Tibial nerve (tissue), 4 donors: ENCODE results near the gene CHN2. TPM values are rescaled to one million over a fixed set of nuclear protein-coding genes. Genes with fewer than 3 reads are reported as not detected.

ENCODE experiments used
- DNase-seq, 2 donors: peaks; one replicate each; pipeline ENCODE4 v3.0.0-alpha.2; 2019; ENCODE audit warnings: low spot score in 2 of 2
- H3K27ac ChIP-seq, 4 donors: fragments of 200-600 bp; sonication (generic) in 3 of 4; one replicate each; pipeline ENCODE4 v1.5.1; 2017 to 2019; ENCODE audit warnings: mild to moderate bottlenecking in 1 of 4
- H3K27me3 ChIP-seq, 2 donors: fragments of 200-600 bp; sonication (generic) in 1 of 2; one replicate each; pipeline versions ENCODE4 v1.5.1 to v1.6.0; 2017 to 2019
- H3K36me3 ChIP-seq, 3 donors: fragments of 200-600 bp; sonication (generic); one replicate each; pipeline ENCODE4 v1.5.1; 2018 to 2019
- H3K4me1 ChIP-seq, 4 donors: fragments of 200-600 bp; sonication (generic) in 3 of 4; one replicate each; pipeline ENCODE4 v1.5.1; 2017 to 2019
- H3K4me3 ChIP-seq, 4 donors: fragments of 200-600 bp; sonication (generic) in 3 of 4; one replicate each; pipeline ENCODE4 v1.5.1; 2017 to 2019; ENCODE audit warnings: mild to moderate bottlenecking in 1 of 4, moderate library complexity in 1 of 4
- H3K9me3 ChIP-seq, 4 donors: fragments of 200-600 bp; sonication (generic) in 3 of 4; one replicate each; pipeline ENCODE4 v1.5.1; 2017 to 2019
- EP300 ChIP-seq, 2 donors: sonication (generic); formaldehyde crosslinking; IDR thresholded peaks; one replicate each; pipeline ENCODE4 v1.6.1; 2017; ENCODE audit warnings: antibody characterized with exemption in 2 of 2, mild to moderate bottlenecking in 1 of 2
- POLR2A ChIP-seq, 2 donors: fragments of 450-650 bp; IDR thresholded peaks; one replicate each; pipeline ENCODE4 v1.6.1; 2017; ENCODE audit warnings: antibody characterized with exemption in 2 of 2, mild to moderate bottlenecking in 2 of 2, moderate library complexity in 2 of 2
- WGBS, 2 donors: methylation state at CpG; one replicate each; pipeline ENCODE4 v1.1.5; 2018; 5-methylcytosine and 5-hydroxymethylcytosine counted together
- total RNA-seq, 4 donors: library from RNA; depleted of rRNA; stranded (reverse); fragments of >200 nt; gene quantifications; one replicate each; pipeline ENCODE4 v1.1.0, GENCODE V29; 2016
- TF ChIP-seq, protein P1 (sequence below), 5 experiments: fragments of 200-600 bp in 3 of 5; fragments of 450-650 bp in 2 of 5; sonication (generic) in 3 of 5; IDR thresholded peaks; one replicate each; pipeline ENCODE4 v1.5.1; 2016 to 2019; ENCODE audit warnings: antibody characterized with exemption in 5 of 5, mild to moderate bottlenecking in 3 of 5, moderate library complexity in 2 of 5

Gene CHN2
- total RNA-seq, 4 donors from 2014 or later = 3.9 to 12.6 (median 7.0) TPM

DNA sequence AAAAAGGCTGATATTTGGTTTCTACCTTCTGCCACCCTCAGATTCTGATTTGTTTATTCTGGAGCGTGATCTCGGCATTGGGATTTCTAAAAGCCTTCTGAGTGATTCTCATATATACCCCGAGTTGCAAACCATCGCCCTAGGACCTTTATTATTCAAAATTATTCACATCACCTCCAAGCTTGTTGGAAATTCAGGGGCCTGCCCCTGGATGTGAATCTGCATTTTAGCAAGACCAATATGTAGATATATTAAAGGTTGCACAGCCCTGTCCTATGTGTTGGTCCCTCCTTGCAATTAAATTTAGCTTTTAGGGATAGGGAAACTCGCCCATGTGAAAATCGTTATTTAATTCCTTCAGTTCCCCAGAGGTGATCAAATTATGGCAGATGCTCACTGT, 9.0 kb upstream of the CHN2 start:
- no peak overlapping the region for H3K27ac ChIP-seq
- H3K4me1 ChIP-seq = peaks cover 0 to 7% (median 0%) of the 10 kb centered on the region in 4 donors
- TF ChIP-seq, protein P1, sequence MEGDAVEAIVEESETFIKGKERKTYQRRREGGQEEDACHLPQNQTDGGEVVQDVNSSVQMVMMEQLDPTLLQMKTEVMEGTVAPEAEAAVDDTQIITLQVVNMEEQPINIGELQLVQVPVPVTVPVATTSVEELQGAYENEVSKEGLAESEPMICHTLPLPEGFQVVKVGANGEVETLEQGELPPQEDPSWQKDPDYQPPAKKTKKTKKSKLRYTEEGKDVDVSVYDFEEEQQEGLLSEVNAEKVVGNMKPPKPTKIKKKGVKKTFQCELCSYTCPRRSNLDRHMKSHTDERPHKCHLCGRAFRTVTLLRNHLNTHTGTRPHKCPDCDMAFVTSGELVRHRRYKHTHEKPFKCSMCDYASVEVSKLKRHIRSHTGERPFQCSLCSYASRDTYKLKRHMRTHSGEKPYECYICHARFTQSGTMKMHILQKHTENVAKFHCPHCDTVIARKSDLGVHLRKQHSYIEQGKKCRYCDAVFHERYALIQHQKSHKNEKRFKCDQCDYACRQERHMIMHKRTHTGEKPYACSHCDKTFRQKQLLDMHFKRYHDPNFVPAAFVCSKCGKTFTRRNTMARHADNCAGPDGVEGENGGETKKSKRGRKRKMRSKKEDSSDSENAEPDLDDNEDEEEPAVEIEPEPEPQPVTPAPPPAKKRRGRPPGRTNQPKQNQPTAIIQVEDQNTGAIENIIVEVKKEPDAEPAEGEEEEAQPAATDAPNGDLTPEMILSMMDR (IDR thresholded peaks at IDR 0.05) = no peak
- TF ChIP-seq POLR2A (IDR thresholded peaks at IDR 0.05) = no peak
- TF ChIP-seq EP300 (IDR thresholded peaks at IDR 0.05) = no peak
- DNase-seq = no peak
- no peak overlapping the region for H3K4me3 ChIP-seq
- no peaks in the 10 kb centered on the region for H3K36me3 ChIP-seq
- peaks cover 0 to 5% of the 10 kb centered on the region in 2 donors for H3K27me3 ChIP-seq
- WGBS, 2 donors = 83 to 86% methylated on average over 6 of the region's 6 CpGs
- H3K9me3 ChIP-seq = no peaks in the 10 kb centered on the region

DNA sequence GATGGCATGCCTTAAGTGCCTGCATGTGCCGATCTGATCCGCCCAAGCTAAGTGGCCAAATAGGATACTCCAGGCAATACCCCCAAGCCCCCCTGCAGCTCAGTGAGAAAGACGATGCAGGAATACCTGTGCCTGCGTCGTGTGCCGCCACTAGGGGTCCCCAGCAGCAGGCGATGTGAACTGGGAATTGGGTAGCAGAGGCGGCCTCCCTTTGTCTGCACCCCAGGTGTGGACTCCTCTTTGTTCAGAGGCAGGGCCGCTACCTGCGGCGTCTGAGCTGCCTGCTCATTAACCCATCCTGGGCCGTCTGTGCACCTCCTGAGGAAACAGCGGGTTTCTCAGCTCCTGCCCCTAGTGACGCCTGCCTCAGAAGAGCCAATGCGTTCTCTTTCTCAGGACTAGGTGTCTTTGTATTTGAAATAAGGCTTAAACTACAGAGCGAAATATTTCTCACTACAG, 4.8 kb upstream of the CHN2 start:
- Histone ChIP-seq H3K27me3 (peaks cover 0 to 12% of the 10 kb centered on the region in 2 donors), H3K4me1 (peaks cover 0 to 21% (median 0%) of the 10 kb centered on the region in 4 donors), H3K4me3 (no peak overlapping the region), H3K9me3 (no peaks in the 10 kb centered on the region), H3K27ac (no peak overlapping the region), H3K36me3 (no peaks in the 10 kb centered on the region)
- DNase-seq = peak; percentile 17 to 51
- WGBS, 2 donors = 10 to 14% methylated on average over 16 of the region's 16 CpGs
- TF ChIP-seq POLR2A (IDR thresholded peaks at IDR 0.05) = no peak
- TF ChIP-seq, protein P1 (IDR thresholded peaks at IDR 0.05) = peak; percentile 61 to 72 (median 67)

DNA sequence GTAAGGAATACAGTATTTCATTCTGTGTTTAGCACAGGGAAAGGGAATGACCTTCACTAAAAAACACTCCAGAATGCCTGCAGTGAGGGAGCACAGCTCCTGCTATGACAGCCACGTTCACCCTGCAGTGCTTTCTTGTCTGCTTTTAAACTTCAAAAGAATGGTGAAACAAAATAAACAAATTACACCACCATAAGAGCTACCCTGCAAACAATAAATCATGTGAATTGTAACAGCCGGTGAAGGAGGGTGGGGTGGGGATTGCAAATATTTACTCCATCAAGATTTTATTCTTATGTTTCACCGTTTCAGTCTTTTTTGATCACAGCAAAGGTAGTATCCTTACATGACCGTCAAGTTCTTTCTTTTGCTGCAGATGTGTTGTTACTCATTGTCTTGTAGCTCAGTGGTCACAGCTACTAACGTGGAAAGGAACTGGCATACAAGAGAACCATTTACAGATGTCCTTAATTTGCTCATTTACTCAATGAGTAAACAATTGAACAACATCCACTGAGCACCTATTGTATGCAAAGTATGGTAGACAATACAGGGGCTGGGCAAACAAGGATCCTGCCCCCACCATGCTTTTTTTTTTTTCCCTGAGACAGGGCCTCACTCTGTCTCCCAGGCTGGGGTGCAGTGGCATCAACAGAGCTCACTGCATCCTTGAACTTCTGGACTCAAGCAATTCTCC, 4.1 kb upstream of the CHN2 start:
- Histone ChIP-seq H3K4me3 (no peak overlapping the region), H3K9me3 (no peaks in the 10 kb centered on the region), H3K4me1 (peaks cover 0 to 28% (median 0%) of the 10 kb centered on the region in 4 donors), H3K27me3 (peaks cover 0 to 12% of the 10 kb centered on the region in 2 donors), H3K27ac (no peak overlapping the region), H3K36me3 (no peaks in the 10 kb centered on the region)
- DNase-seq = no peak
- TF ChIP-seq EP300 (IDR thresholded peaks at IDR 0.05) (no peak), POLR2A (IDR thresholded peaks at IDR 0.05) (no peak)
- TF ChIP-seq, protein P1 (IDR thresholded peaks at IDR 0.05) = no peak
- 60 to 66% methylated on average over 5 of the region's 5 CpGs for WGBS, 2 donors

DNA sequence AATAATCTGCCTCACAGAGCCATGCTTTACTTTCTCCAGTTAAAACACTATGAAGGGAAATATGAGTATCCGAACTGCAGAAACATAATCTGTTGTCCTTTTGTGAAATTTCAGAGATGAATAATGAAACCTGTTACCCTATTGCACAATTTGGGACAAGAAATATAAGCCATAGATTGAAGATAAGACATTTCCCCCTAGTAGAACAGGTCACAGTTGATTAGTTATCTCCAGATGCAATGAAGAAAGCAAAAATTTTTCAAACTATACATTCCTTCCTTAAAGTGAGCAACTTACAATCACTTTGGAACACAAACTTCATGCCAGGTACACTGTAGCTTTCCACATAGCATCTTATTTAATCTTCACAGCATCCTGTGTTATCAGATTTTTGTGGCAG, 2.3 kb upstream of the CHN2 start:
- TF ChIP-seq POLR2A (IDR thresholded peaks at IDR 0.05) = no peak
- TF ChIP-seq EP300 (IDR thresholded peaks at IDR 0.05) = no peak
- TF ChIP-seq, protein P1 (IDR thresholded peaks at IDR 0.05) = no peak
- Histone ChIP-seq H3K4me1 (peaks cover 0 to 35% (median 2%) of the 10 kb centered on the region in 4 donors), H3K27ac (no peak overlapping the region), H3K27me3 (peaks cover 0 to 27% of the 10 kb centered on the region in 2 donors), H3K4me3 (no peak overlapping the region), H3K9me3 (no peaks in the 10 kb centered on the region), H3K36me3 (no peaks in the 10 kb centered on the region)
- WGBS, 2 donors = 92 to 97% methylated on average over 1 of the region's 1 CpG
- DNase-seq = no peak

DNA sequence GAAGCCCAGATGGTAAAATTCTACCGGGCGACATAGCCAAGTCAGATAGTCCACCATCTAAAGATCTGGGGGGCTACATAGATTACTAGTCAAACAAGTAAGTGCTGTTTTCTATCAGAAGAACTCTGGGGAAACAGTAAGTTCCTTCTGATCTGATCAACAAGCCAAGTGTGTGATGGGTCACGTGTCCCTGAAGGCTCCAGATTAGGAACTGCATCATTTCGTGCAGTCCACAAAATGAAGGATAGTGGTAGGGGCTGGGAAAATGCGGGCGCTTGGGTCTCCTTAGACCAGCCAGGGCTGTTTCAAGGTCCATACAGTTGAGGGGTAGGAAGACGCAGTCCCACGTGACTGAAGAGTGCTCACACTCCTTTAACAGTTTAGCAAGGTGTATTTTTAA, 1.8 kb upstream of the CHN2 start:
- WGBS, 2 donors = 89 to 93% methylated on average over 8 of the region's 8 CpGs
- H3K4me3 ChIP-seq = no peak overlapping the region
- no peak for DNase-seq
- peaks cover 0 to 35% (median 2%) of the 10 kb centered on the region in 4 donors for H3K4me1 ChIP-seq
- peaks cover 0 to 27% of the 10 kb centered on the region in 2 donors for H3K27me3 ChIP-seq
- no peaks in the 10 kb centered on the region for H3K36me3 ChIP-seq
- H3K9me3 ChIP-seq = no peaks in the 10 kb centered on the region
- no peak overlapping the region for H3K27ac ChIP-seq
- TF ChIP-seq, protein P1 (IDR thresholded peaks at IDR 0.05) = no peak
- TF ChIP-seq POLR2A (IDR thresholded peaks at IDR 0.05) (no peak), EP300 (IDR thresholded peaks at IDR 0.05) (no peak)
